Dermis blood vessel endothelial cell (primary cell): Measurements from ENCODE around the gene RMDN2. TPM values are rescaled to one million over a fixed set of nuclear protein-coding genes. Genes with fewer than 3 reads are reported as not detected.
"Not testable (repeated sequence)": the region's sequence is repeated elsewhere in the genome, so short reads cannot be mapped to it uniquely, and the experiment has no call there.

ENCODE experiments used
- DNase-seq: peaks from one replicate; pipeline ENCODE4 v3.0.0; 2010
- total RNA-seq: library from RNA; depleted of rRNA; stranded (reverse); fragments of >200 nt; gene quantifications from 2 replicates; pipeline ENCODE4 v1.2.3, GENCODE V29; 2014

RMDN2 gene
- total RNA-seq, 1 donor from 2014 or later = 4.3 TPM

GRCh38 chr2:37934591-37935513, 9.8 kb downstream of the RMDN2 start:
- no peak for DNase-seq

GRCh38 chr2:37937568-37937967, 12.5 kb downstream of the RMDN2 start:
- DNase-seq = not testable (repeated sequence)

GRCh38 chr2:37941267-37941666, 16.2 kb downstream of the RMDN2 start:
- not testable (repeated sequence) for DNase-seq

- no peak for DNase-seq
These were observed 19.2 kb downstream of the RMDN2 start for GRCh38 chr2:37944268-37944667.

GRCh38 chr2:37947306-37947705, 22.2 kb downstream of the RMDN2 start:
- no peak for DNase-seq

- not testable (repeated sequence) for DNase-seq
These were observed 37.1 kb downstream of the RMDN2 start for GRCh38 chr2:37962018-37962739.

- DNase-seq = not testable (repeated sequence)
These were observed 37.6 kb downstream of the RMDN2 start for GRCh38 chr2:37962740-37963121.

GRCh38 chr2:37963901-37964300, 38.8 kb downstream of the RMDN2 start:
- not testable (repeated sequence) for DNase-seq

- DNase-seq = no peak
These were observed 41.2 kb downstream of the RMDN2 start for GRCh38 chr2:37966326-37966725.

- DNase-seq = no peak
These were observed 44.6 kb downstream of the RMDN2 start for GRCh38 chr2:37969731-37970130.

GRCh38 chr2:37971971-37972370, 46.9 kb downstream of the RMDN2 start:
- no peak for DNase-seq

- no peak for DNase-seq
These were observed 48.7 kb downstream of the RMDN2 start for GRCh38 chr2:37973615-37974353.

GRCh38 chr2:37975808-37976207, 50.7 kb downstream of the RMDN2 start:
- DNase-seq = no peak

- DNase-seq = no peak
These were observed 51.3 kb downstream of the RMDN2 start for GRCh38 chr2:37976411-37976810.

GRCh38 chr2:37982147-37982582, 57.1 kb downstream of the RMDN2 start:
- DNase-seq = peak; percentile 76

- no peak for DNase-seq
These were observed 57.8 kb downstream of the RMDN2 start for GRCh38 chr2:37982847-37983246.

GRCh38 chr2:37983719-37984118, 58.6 kb downstream of the RMDN2 start:
- DNase-seq = no peak

GRCh38 chr2:37984176-37984575, 59.1 kb downstream of the RMDN2 start:
- no peak for DNase-seq

- DNase-seq = peak; percentile 3
These were observed 59.5 kb downstream of the RMDN2 start for GRCh38 chr2:37984589-37984988.

GRCh38 chr2:37985333-37985732, 60.2 kb downstream of the RMDN2 start:
- DNase-seq = no peak

- DNase-seq = no peak
These were observed 62.1 kb downstream of the RMDN2 start for GRCh38 chr2:37987098-37987775.

GRCh38 chr2:37992601-37993000, 67.5 kb downstream of the RMDN2 start:
- DNase-seq = no peak
